NAMALWA (cell line): ENCODE results near the gene WWOX.

Experiments
- DNase-seq: peaks from one replicate; pipeline ENCODE4 v3.0.0-alpha.2; 2015; ENCODE audit warnings: low spot score

WWOX gene

GRCh38 chr16:78770353-78771091 is 671.1 kb downstream of the WWOX start:
- peak; percentile 69 for DNase-seq

GRCh38 chr16:78773291-78773702 is 673.8 kb downstream of the WWOX start:
- no peak for DNase-seq

GRCh38 chr16:78773706-78774105 is 674.3 kb downstream of the WWOX start:
- DNase-seq = no peak

- DNase-seq = no peak
These were observed 675.7 kb downstream of the WWOX start for GRCh38 chr16:78775161-78775561.

GRCh38 chr16:78778101-78779004 is 678.9 kb downstream of the WWOX start:
- no peak for DNase-seq

- no peak for DNase-seq
These were observed 681.4 kb downstream of the WWOX start for GRCh38 chr16:78780808-78781207.

GRCh38 chr16:78782572-78782971 is 683.1 kb downstream of the WWOX start:
- DNase-seq = no peak

GRCh38 chr16:78783570-78784079 is 684.2 kb downstream of the WWOX start:
- no peak for DNase-seq

GRCh38 chr16:78784771-78785170 is 685.3 kb downstream of the WWOX start:
- no peak for DNase-seq

GRCh38 chr16:78785218-78785617 is 685.8 kb downstream of the WWOX start:
- no peak for DNase-seq

GRCh38 chr16:78786635-78787034 is 687.2 kb downstream of the WWOX start:
- DNase-seq = no peak

- no peak for DNase-seq
These were observed 688.8 kb downstream of the WWOX start for GRCh38 chr16:78788276-78788675.

- no peak for DNase-seq
These were observed 689.2 kb downstream of the WWOX start for GRCh38 chr16:78788696-78789095.

- DNase-seq = no peak
These were observed 690.1 kb downstream of the WWOX start for GRCh38 chr16:78789561-78789960.

GRCh38 chr16:78791011-78791410 is 691.6 kb downstream of the WWOX start:
- no peak for DNase-seq

GRCh38 chr16:78791926-78792325 is 692.5 kb downstream of the WWOX start:
- no peak for DNase-seq

- no peak for DNase-seq
These were observed 693.5 kb downstream of the WWOX start for GRCh38 chr16:78792952-78793351.

- no peak for DNase-seq
These were observed 695.3 kb downstream of the WWOX start for GRCh38 chr16:78794581-78795250.

- no peak for DNase-seq
These were observed 696.0 kb downstream of the WWOX start for GRCh38 chr16:78795433-78795832.

- peak; percentile 84 for DNase-seq
These were observed 696.9 kb downstream of the WWOX start for GRCh38 chr16:78796221-78796866.

- no peak for DNase-seq
These were observed 700.0 kb downstream of the WWOX start for GRCh38 chr16:78799429-78799828.

- peak; percentile 3 for DNase-seq
These were observed 701.1 kb downstream of the WWOX start for GRCh38 chr16:78800523-78800922.
